ENCODE data around the gene DNAJC15.

DNA sequence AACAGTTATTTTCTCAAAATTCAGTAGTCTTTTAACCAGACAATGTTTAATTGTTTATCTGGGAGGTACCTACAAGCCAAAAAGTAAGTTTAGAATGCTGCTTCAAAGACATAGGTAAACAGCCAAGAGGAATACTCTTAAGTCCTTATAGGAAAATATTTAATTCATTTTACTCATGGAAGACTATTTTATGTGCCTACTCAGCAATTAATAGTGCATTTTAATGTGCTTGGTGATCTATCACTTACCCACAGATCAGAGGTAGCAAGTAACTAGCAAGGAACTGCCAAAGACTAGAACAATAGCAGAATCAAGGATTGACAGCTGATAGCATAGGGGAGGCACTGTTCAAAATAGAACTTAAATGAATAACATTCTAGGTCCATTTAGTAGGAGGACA, 60.4 kb downstream of the DNAJC15 start:
- TF ChIP-seq, protein P1, sequence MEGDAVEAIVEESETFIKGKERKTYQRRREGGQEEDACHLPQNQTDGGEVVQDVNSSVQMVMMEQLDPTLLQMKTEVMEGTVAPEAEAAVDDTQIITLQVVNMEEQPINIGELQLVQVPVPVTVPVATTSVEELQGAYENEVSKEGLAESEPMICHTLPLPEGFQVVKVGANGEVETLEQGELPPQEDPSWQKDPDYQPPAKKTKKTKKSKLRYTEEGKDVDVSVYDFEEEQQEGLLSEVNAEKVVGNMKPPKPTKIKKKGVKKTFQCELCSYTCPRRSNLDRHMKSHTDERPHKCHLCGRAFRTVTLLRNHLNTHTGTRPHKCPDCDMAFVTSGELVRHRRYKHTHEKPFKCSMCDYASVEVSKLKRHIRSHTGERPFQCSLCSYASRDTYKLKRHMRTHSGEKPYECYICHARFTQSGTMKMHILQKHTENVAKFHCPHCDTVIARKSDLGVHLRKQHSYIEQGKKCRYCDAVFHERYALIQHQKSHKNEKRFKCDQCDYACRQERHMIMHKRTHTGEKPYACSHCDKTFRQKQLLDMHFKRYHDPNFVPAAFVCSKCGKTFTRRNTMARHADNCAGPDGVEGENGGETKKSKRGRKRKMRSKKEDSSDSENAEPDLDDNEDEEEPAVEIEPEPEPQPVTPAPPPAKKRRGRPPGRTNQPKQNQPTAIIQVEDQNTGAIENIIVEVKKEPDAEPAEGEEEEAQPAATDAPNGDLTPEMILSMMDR (IDR thresholded peaks at IDR 0.05) = no peak
- no peak for TF ChIP-seq POLR2A (IDR thresholded peaks at IDR 0.05)
